Uterus (tissue), 2 donors: ENCODE results near the gene GREB1.

ENCODE experiments used
- CTCF ChIP-seq, 4 experiments: fragments of 200-600 bp in 2 of 4; fragments of 450-650 bp in 2 of 4; sonication (generic) in 2 of 4; IDR thresholded peaks; one replicate each; pipeline ENCODE4 v1.5.1; 2016 to 2019; ENCODE audit warnings: antibody characterized with exemption in 4 of 4, mild to moderate bottlenecking in 2 of 4, moderate library complexity in 1 of 4
- POLR2A ChIP-seq, 2 donors: fragments of 450-650 bp; IDR thresholded peaks; one replicate each; pipeline ENCODE4 v1.6.1; 2016; ENCODE audit warnings: antibody characterized with exemption in 2 of 2, mild to moderate bottlenecking in 1 of 2, moderate library complexity in 1 of 2

GRCh38 chr2:11578081-11578948 is 44.5 kb downstream of the GREB1 start:
- TF ChIP-seq POLR2A (IDR thresholded peaks at IDR 0.05) (no peak), CTCF (IDR thresholded peaks at IDR 0.05) (no peak)
